Activated naive CD8-positive, alpha-beta T cell treated with anti-CD3 and anti-CD28 coated beads, Interleukin-2, amount 50 U/mL, for 24 hours (primary cell): ENCODE results near the gene SPINT2.
"Not testable (repeated sequence)": the region's sequence is repeated elsewhere in the genome, so short reads cannot be mapped to it uniquely, and the experiment has no call there.

Source experiments
- ATAC-seq: fragments of 150-1000 bp; cut with Tn5 transposase; one replicate; pipeline ENCODE4 v1.10.0; 2021
- DNase-seq: peaks from one replicate; pipeline ENCODE4 v3.0.0; 2021
- H3K27ac Mint-ChIP-seq: one replicate; pipeline ENCODE4 v1.8.0; 2021; ENCODE audit warnings: mild to moderate bottlenecking, mixed read lengths
- H3K27me3 Mint-ChIP-seq: one replicate; pipeline ENCODE4 v1.8.0; 2021; ENCODE audit warnings: mixed read lengths
- H3K36me3 Mint-ChIP-seq: one replicate; pipeline ENCODE4 v1.8.0; 2021; ENCODE audit warnings: low read depth, mixed read lengths
- H3K4me1 Mint-ChIP-seq: one replicate; pipeline ENCODE4 v1.8.0; 2021; ENCODE audit warnings: mixed read lengths
- H3K4me3 Mint-ChIP-seq: one replicate; pipeline ENCODE4 v1.8.0; 2021; ENCODE audit warnings: mild to moderate bottlenecking, moderate library complexity, mixed read lengths
- H3K9me3 Mint-ChIP-seq: one replicate; pipeline ENCODE4 v1.8.0; 2021; ENCODE audit warnings: mixed read lengths

The SPINT2 gene

GRCh38 chr19:38228491-38229439 lies 35.6 kb upstream of the SPINT2 start:
- no peak overlapping the region for H3K27ac Mint-ChIP-seq
- H3K36me3 Mint-ChIP-seq, result no peaks in the 10 kb centered on the region
- peak overlapping the region; percentile 32 for H3K4me3 Mint-ChIP-seq
- ATAC-seq, result no peak
- no peaks in the 10 kb centered on the region for H3K9me3 Mint-ChIP-seq
- peaks cover 17% of the 10 kb centered on the region for H3K4me1 Mint-ChIP-seq
- no peak for DNase-seq
- peaks cover 62% of the 10 kb centered on the region for H3K27me3 Mint-ChIP-seq

DNA sequence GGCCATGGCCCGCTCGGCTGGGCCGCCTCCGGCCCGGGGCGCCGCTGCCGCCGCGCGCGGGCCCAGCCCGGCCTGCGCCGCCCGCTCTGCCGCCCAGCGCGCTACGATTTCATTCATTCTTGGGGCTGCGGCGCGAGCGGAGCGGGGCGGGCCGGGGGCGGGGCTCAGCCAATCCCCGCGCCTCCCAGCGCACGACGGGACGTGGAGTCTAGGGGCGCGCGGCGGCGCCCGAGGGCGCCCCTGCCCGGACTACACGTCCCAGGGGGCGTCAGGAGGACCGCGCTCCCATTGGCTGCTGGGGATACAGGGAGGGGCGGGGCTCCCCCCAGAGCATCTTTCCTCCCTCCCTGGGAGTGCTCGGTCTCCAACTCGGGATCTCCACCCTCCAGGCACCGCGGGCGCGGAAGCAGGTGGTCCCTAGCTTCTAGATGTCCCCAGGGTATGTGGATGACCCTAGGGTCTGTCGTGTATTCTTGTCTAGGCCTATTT lies 34.7 kb upstream of the SPINT2 start:
- DNase-seq (peak; percentile 69), ATAC-seq (peak; percentile 92)
- H3K36me3 Mint-ChIP-seq, result no peaks in the 10 kb centered on the region
- peak overlapping the region; percentile 26 for H3K4me3 Mint-ChIP-seq
- no peaks in the 10 kb centered on the region for H3K9me3 Mint-ChIP-seq
- H3K27me3 Mint-ChIP-seq, result peaks cover 57% of the 10 kb centered on the region
- H3K27ac Mint-ChIP-seq, result no peak overlapping the region
- H3K4me1 Mint-ChIP-seq, result peaks cover 9% of the 10 kb centered on the region

GRCh38 chr19:38230506-38231133 lies 33.8 kb upstream of the SPINT2 start:
- peaks cover 55% of the 10 kb centered on the region for H3K27me3 Mint-ChIP-seq
- H3K27ac Mint-ChIP-seq, H3K4me3 Mint-ChIP-seq, H3K9me3 Mint-ChIP-seq, H3K4me1 Mint-ChIP-seq, DNase-seq, ATAC-seq, H3K36me3 Mint-ChIP-seq: not testable (repeated sequence)

GRCh38 chr19:38231918-38232317 lies 32.5 kb upstream of the SPINT2 start:
- Mint-ChIP-seq H3K4me3 (no peak overlapping the region), H3K4me1 (peaks cover 8% of the 10 kb centered on the region), H3K36me3 (no peaks in the 10 kb centered on the region), H3K27me3 (peaks cover 44% of the 10 kb centered on the region), H3K9me3 (no peaks in the 10 kb centered on the region), H3K27ac (no peak overlapping the region)
- DNase-seq (no peak), ATAC-seq (no peak)

DNA sequence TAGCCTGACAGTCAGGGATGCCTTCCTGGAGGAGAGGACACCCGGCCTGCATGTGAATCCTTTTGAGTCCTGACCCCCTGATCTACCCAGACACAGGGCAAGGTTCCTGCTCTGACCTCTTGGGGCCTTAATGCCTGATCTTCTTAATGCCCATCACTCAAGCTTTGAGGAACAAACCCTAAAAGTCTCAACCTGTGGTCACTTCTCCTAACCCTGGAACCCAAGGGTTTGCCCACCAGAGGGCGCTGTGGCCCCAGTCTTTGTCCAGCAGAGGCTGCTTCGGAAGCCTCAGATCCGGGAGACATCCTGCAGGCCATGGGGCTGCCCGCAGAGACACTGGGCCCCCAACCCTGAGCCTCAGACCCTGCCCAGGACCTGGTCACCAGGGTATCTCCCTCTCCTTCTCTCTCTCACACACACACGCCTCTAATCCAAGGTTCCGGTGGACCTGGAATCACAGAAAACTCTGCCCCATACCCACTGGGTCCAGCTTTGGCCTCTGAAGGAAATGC lies 30.6 kb upstream of the SPINT2 start:
- Mint-ChIP-seq H3K36me3 (no peaks in the 10 kb centered on the region), H3K27ac (no peak overlapping the region), H3K27me3 (peaks cover 28% of the 10 kb centered on the region), H3K4me1 (peaks cover 3% of the 10 kb centered on the region), H3K4me3 (no peak overlapping the region), H3K9me3 (no peaks in the 10 kb centered on the region)
- ATAC-seq, result peak; percentile 58
- peak; percentile 89 for DNase-seq

GRCh38 chr19:38234615-38235014 lies 29.8 kb upstream of the SPINT2 start:
- Mint-ChIP-seq H3K4me1 (peaks cover 3% of the 10 kb centered on the region), H3K36me3 (no peaks in the 10 kb centered on the region), H3K4me3 (no peak overlapping the region), H3K27me3 (peaks cover 25% of the 10 kb centered on the region), H3K9me3 (no peaks in the 10 kb centered on the region), H3K27ac (no peak overlapping the region)
- DNase-seq, result no peak
- ATAC-seq, result no peak

DNA sequence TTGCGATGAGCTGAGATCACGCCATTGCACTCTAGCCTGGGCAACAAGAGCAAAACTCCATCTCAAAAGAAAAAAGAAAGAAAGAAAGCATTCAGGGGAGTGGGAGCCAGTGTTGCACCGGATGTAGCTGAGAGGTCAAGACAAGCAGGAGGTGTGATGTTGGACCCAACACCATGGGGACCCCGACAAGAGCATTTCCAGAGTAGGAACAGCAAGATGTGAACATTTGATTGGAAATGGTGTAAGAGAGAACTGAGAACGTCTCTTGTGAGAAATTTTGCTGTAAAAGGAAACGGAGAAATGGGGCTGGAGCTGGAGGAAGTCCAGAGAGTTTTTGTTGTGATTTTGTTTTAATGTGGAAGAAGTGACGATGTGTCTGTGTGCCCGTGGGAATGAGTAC lies 24.6 kb upstream of the SPINT2 start:
- no peaks in the 10 kb centered on the region for H3K36me3 Mint-ChIP-seq
- H3K27ac Mint-ChIP-seq, result no peak overlapping the region
- DNase-seq, result no peak

DNA sequence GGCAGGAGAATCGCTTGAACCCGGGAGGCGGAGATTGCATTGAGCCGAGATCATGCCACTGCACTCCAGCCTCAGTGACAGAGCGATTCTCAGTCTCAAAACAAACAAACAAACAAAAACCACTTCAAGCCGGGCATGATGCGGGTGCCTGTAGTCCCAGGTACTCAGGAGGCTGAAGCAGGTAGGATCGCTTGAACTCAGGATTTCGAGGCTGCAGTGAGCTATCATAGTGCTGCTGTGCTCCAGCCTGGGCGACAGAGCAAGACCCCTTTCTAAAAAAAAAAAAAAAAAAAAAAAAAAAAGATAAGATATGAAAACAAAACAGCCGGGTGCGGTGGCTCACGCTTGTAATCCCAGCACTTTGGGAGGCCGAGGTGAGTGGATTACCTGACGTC lies 21.1 kb upstream of the SPINT2 start:
- H3K27me3 Mint-ChIP-seq, result peaks cover 6% of the 10 kb centered on the region
- peak overlapping the region; percentile 50 for H3K27ac Mint-ChIP-seq
- DNase-seq, result no peak
- H3K4me1 Mint-ChIP-seq, result peaks cover 4% of the 10 kb centered on the region
- H3K9me3 Mint-ChIP-seq, result no peaks in the 10 kb centered on the region
- ATAC-seq, result no peak
- H3K4me3 Mint-ChIP-seq, result peak overlapping the region; percentile 67
- H3K36me3 Mint-ChIP-seq, result no peaks in the 10 kb centered on the region

More for the DNA sequence above, 24.6 kb upstream of the SPINT2 start:
- ATAC-seq, result no peak
- Mint-ChIP-seq H3K4me3 (no peak overlapping the region), H3K9me3 (no peaks in the 10 kb centered on the region), H3K4me1 (peaks cover 3% of the 10 kb centered on the region), H3K27me3 (peaks cover 3% of the 10 kb centered on the region)

- Mint-ChIP-seq H3K27ac (no peak overlapping the region), H3K27me3 (peaks cover 6% of the 10 kb centered on the region), H3K9me3 (no peaks in the 10 kb centered on the region), H3K4me3 (no peak overlapping the region), H3K4me1 (peaks cover 4% of the 10 kb centered on the region), H3K36me3 (no peaks in the 10 kb centered on the region)
- no peak for DNase-seq
- no peak for ATAC-seq
Observed at GRCh38 chr19:38245826-38246498, 18.4 kb upstream of the SPINT2 start.

GRCh38 chr19:38247126-38247525 lies 17.2 kb upstream of the SPINT2 start:
- Mint-ChIP-seq H3K4me1 (peaks cover 9% of the 10 kb centered on the region), H3K9me3 (no peaks in the 10 kb centered on the region), H3K36me3 (no peaks in the 10 kb centered on the region), H3K4me3 (no peak overlapping the region), H3K27me3 (peaks cover 9% of the 10 kb centered on the region), H3K27ac (no peak overlapping the region)
- ATAC-seq (no peak), DNase-seq (no peak)

DNA sequence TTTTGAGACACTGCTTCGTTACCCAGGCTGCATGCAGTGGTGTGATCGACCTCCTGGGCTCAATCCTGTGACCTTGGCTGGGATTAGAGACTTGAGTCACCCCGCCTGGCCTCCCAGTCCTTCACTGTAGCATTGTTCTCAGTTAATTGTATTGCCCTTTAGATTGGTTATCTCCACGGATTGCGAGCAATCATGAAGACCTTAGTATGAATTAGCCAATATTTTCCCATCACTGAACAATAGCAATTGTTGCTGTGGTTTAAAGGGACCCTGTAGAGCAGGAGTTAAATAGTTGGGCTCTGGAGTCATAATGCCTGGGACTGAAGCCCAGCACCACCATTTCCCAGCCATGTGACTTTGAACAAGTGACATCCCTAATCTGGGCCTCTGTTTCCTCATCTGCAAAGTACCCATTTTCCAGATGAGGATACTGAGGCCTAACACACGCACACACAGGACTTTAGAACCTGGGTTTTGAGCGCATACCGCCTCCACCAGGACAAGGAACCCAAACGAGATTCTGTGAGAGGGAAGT lies 16.6 kb upstream of the SPINT2 start:
- Mint-ChIP-seq H3K4me1 (peaks cover 9% of the 10 kb centered on the region), H3K27me3 (peaks cover 11% of the 10 kb centered on the region), H3K9me3 (no peaks in the 10 kb centered on the region), H3K36me3 (no peaks in the 10 kb centered on the region), H3K27ac (no peak overlapping the region), H3K4me3 (no peak overlapping the region)
- DNase-seq (no peak), ATAC-seq (no peak)

- ATAC-seq (no peak), DNase-seq (no peak)
- Mint-ChIP-seq H3K9me3 (no peaks in the 10 kb centered on the region), H3K36me3 (no peaks in the 10 kb centered on the region), H3K27me3 (peaks cover 11% of the 10 kb centered on the region), H3K4me1 (peaks cover 9% of the 10 kb centered on the region), H3K4me3 (no peak overlapping the region), H3K27ac (no peak overlapping the region)
Observed at GRCh38 chr19:38248421-38248820, 16.0 kb upstream of the SPINT2 start.

DNA sequence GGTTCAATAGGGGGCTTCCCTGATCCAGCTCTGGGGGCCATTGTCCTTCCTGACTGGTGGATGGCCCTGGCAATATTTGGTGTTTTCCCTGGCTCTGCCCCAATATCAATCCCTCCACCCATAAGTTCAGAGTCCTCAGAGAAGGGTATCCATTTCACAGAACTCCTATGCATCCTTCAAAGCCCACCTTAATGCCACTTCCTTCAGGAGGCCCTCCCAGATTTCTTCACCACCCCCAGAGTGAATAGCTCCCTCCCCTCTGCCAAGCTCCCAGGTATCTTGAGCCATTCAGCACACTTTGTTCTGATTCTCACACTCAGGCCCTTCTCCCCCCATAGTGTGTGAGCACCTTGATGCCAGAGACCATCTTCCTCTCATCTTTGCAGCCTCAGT lies 13.9 kb upstream of the SPINT2 start:
- Mint-ChIP-seq H3K27ac (no peak overlapping the region), H3K36me3 (no peaks in the 10 kb centered on the region), H3K4me3 (no peak overlapping the region), H3K27me3 (peaks cover 13% of the 10 kb centered on the region), H3K4me1 (peaks cover 11% of the 10 kb centered on the region), H3K9me3 (no peaks in the 10 kb centered on the region)
- ATAC-seq (no peak), DNase-seq (no peak)

GRCh38 chr19:38250821-38251563 lies 13.4 kb upstream of the SPINT2 start:
- no peaks in the 10 kb centered on the region for H3K9me3 Mint-ChIP-seq
- no peaks in the 10 kb centered on the region for H3K36me3 Mint-ChIP-seq
- H3K27ac Mint-ChIP-seq, result no peak overlapping the region
- peaks cover 16% of the 10 kb centered on the region for H3K27me3 Mint-ChIP-seq
- DNase-seq, result no peak
- H3K4me1 Mint-ChIP-seq, result peaks cover 11% of the 10 kb centered on the region
- H3K4me3 Mint-ChIP-seq, result no peak overlapping the region
- no peak for ATAC-seq
